PFSK-1 (cell line): Measurements from ENCODE around the gene SH3PXD2A.

ENCODE experiments used
- FOXP2 ChIP-seq: optimal IDR thresholded peaks from 2 replicates; pipeline ENCODE3; 2011; ENCODE audit warnings: borderline replicate concordance, control low read depth, inconsistent platforms; ENCODE audit not compliant: insufficient read depth; ENCODE audit errors: extremely low read length, extremely low read depth
- POLR2AphosphoS5 ChIP-seq: IDR thresholded peaks from 2 replicates; pipeline ENCODE4 v1.6.1; 2012; ENCODE audit warnings: low read depth, mild to moderate bottlenecking, control low read depth, low read length, moderate library complexity
- REST ChIP-seq, 2 experiments: IDR thresholded peaks; 2 replicates each; pipeline versions ENCODE4 v1.6.1 to v1.8.0; 2011 to 2012; ENCODE audit warnings: low read depth in 2 of 2, low read length in 2 of 2, control low read depth in 1 of 2, inconsistent platforms in 1 of 2, mild to moderate bottlenecking in 1 of 2, moderate library complexity in 1 of 2; ENCODE audit not compliant: insufficient read depth in 1 of 2
- SIN3A ChIP-seq: IDR thresholded peaks from 2 replicates; pipeline ENCODE4 v1.6.1; 2012; ENCODE audit warnings: mild to moderate bottlenecking, low read length, moderate library complexity, borderline replicate concordance; ENCODE audit not compliant: insufficient read depth
- TAF1 ChIP-seq: IDR thresholded peaks from 2 replicates; pipeline ENCODE4 v1.6.1; 2012; ENCODE audit warnings: low read length, control low read depth, borderline replicate concordance; ENCODE audit not compliant: insufficient read depth

The SH3PXD2A gene

GRCh38 chr10:103709341-103709920 lies 145.9 kb downstream of the SH3PXD2A start:
- TF ChIP-seq FOXP2 (no peak), SIN3A (no peak), POLR2AphosphoS5 (no peak), REST (IDR thresholded peaks at IDR 0.05; ENCODE audit: insufficient read depth in 1 of 2, low read depth in 2 of 2, low read length in 2 of 2) (no peak), TAF1 (no peak)

- TF ChIP-seq SIN3A (no peak), TAF1 (no peak), REST (IDR thresholded peaks at IDR 0.05; ENCODE audit: insufficient read depth in 1 of 2, low read depth in 2 of 2, low read length in 2 of 2) (no peak), FOXP2 (no peak), POLR2AphosphoS5 (no peak)
Observed at GRCh38 chr10:103708627-103709288, 146.6 kb downstream of the SH3PXD2A start.

- TF ChIP-seq REST (IDR thresholded peaks at IDR 0.05; ENCODE audit: insufficient read depth in 1 of 2, low read depth in 2 of 2, low read length in 2 of 2) = peak in 1 of 2 experiments; percentile 70; a peak in 2 of 4 replicates
- no peak for TF ChIP-seq TAF1
- no peak for TF ChIP-seq POLR2AphosphoS5
- no peak for TF ChIP-seq SIN3A
Observed at GRCh38 chr10:103707956-103708626, 147.3 kb downstream of the SH3PXD2A start.

GRCh38 chr10:103706762-103707161 lies 148.6 kb downstream of the SH3PXD2A start:
- TF ChIP-seq TAF1 (no peak), FOXP2 (no peak), REST (IDR thresholded peaks at IDR 0.05; ENCODE audit: insufficient read depth in 1 of 2, low read depth in 2 of 2, low read length in 2 of 2) (no peak), SIN3A (no peak), POLR2AphosphoS5 (no peak)
